ENCODE results near the gene SPAG6. TPM values are rescaled to one million over a fixed set of nuclear protein-coding genes. Genes with fewer than 3 reads are reported as not detected.
"Not testable (repeated sequence)": the region's sequence is repeated elsewhere in the genome, so short reads cannot be mapped to it uniquely, and the experiment has no call there.

Gene SPAG6
- total and polyA plus RNA-seq, 2 of the 8 experiments (the other 6 are each of a cell fraction or from before 2014, with no cell fraction given): 0.14 TPM; not detected in 1

GRCh38 chr10:22396195-22396594 is 50.9 kb downstream of the SPAG6 start:
- H2BK15ac ChIP-seq (ENCODE audit: low read length); H4K91ac ChIP-seq (replicated peaks; ENCODE audit: insufficient read length, low read length); H3K23me2 ChIP-seq (ENCODE audit: low read depth, low read length); H4K5ac ChIP-seq (ENCODE audit: insufficient read length, low read depth, low read length); H3K4ac ChIP-seq (replicated peaks; ENCODE audit: insufficient read length, low read depth, low read length); H3K36me3 ChIP-seq (ENCODE audit: control insufficient read depth in 2 of 4, insufficient read depth in 4 of 4, low read length in 3 of 4); H3K4me2 ChIP-seq (ENCODE audit: insufficient read depth in 1 of 2, low read depth in 2 of 2, low read length in 2 of 2); H3K27ac ChIP-seq (ENCODE audit: low read depth, low read length); H2BK20ac ChIP-seq (ENCODE audit: low read length); H3K9ac ChIP-seq (replicated peaks in 1 of 4; ENCODE audit: extremely low read depth in 1 of 4, low read depth in 3 of 4, low read length in 3 of 4); H2AFZ ChIP-seq (ENCODE audit: low read length); POLR2A ChIA-PET (ENCODE audit: partially characterized antibody); H2BK5ac ChIP-seq (ENCODE audit: low read depth, low read length); H3K4me1 ChIP-seq (replicated peaks in 1 of 4; ENCODE audit: control insufficient read depth in 3 of 4, insufficient read depth in 4 of 4, low read length in 3 of 4); H3K14ac ChIP-seq (ENCODE audit: insufficient read length); H4K20me1 ChIP-seq (replicated peaks in 1 of 2; ENCODE audit: control insufficient read depth in 1 of 2, insufficient read depth in 2 of 2, low read length in 2 of 2); H3K23ac ChIP-seq (ENCODE audit: insufficient read length); H4K8ac ChIP-seq (ENCODE audit: extremely low read depth, insufficient read depth, low read length); DNase-seq (ENCODE audit: low read depth in 1 of 2, low spot score in 2 of 2); H3K27me3 ChIP-seq (replicated peaks in 1 of 4; ENCODE audit: control insufficient read depth in 3 of 4, extremely low read depth in 1 of 4, insufficient read depth in 3 of 4, low read length in 3 of 4); H3K56ac ChIP-seq (replicated peaks; ENCODE audit: insufficient read length, low read depth, low read length); H2AK5ac ChIP-seq (ENCODE audit: low read depth, low read length); H3K4me3 ChIP-seq (ENCODE audit: extremely low read depth in 1 of 4, insufficient read depth in 2 of 4, low read depth in 3 of 4, low read length in 4 of 4); H2BK120ac ChIP-seq (replicated peaks; ENCODE audit: low read depth, low read length); H2BK12ac ChIP-seq (ENCODE audit: low read depth, low read length); H3K9me3 ChIP-seq (ENCODE audit: insufficient read depth in 2 of 2, low read depth in 1 of 2, low read length in 1 of 2); H3K79me2 ChIP-seq (ENCODE audit: control insufficient read depth in 1 of 2, insufficient read depth in 2 of 2, low read length in 2 of 2); H3K79me1 ChIP-seq (ENCODE audit: low read depth, low read length); H3K18ac ChIP-seq (ENCODE audit: extremely low read depth, low read length); CTCF ChIA-PET (ENCODE audit: partially characterized antibody); FAIRE-seq: not testable (repeated sequence)
- 83% methylated on average over 2 of the region's 2 CpGs; no CpG with 5 or more reads in 1 of the 2 experiments for WGBS, 2 experiments (ENCODE audit: extremely low coverage in 1 of 2, insufficient coverage in 1 of 2, insufficient read length in 1 of 2, insufficient replicate concordance in 2 of 2, low coverage in 1 of 2, low lambda C conversion rate in 2 of 2, missing lambda C conversion rate in 1 of 2)

- H3K27ac ChIP-seq (ENCODE audit: low read depth, low read length); H3K23me2 ChIP-seq (ENCODE audit: low read depth, low read length); H3K56ac ChIP-seq (replicated peaks; ENCODE audit: insufficient read length, low read depth, low read length); H2BK20ac ChIP-seq (ENCODE audit: low read length); H2BK5ac ChIP-seq (ENCODE audit: low read depth, low read length); H3K23ac ChIP-seq (ENCODE audit: insufficient read length); H3K27me3 ChIP-seq (replicated peaks in 1 of 4; ENCODE audit: control insufficient read depth in 3 of 4, extremely low read depth in 1 of 4, insufficient read depth in 3 of 4, low read length in 3 of 4); H2BK15ac ChIP-seq (ENCODE audit: low read length); H3K79me1 ChIP-seq (ENCODE audit: low read depth, low read length); FAIRE-seq; H2BK12ac ChIP-seq (ENCODE audit: low read depth, low read length); CTCF ChIA-PET (ENCODE audit: partially characterized antibody); H3K18ac ChIP-seq (ENCODE audit: extremely low read depth, low read length); H4K8ac ChIP-seq (ENCODE audit: extremely low read depth, insufficient read depth, low read length); H3K79me2 ChIP-seq (ENCODE audit: control insufficient read depth in 1 of 2, insufficient read depth in 2 of 2, low read length in 2 of 2); H3K4ac ChIP-seq (replicated peaks; ENCODE audit: insufficient read length, low read depth, low read length); H4K91ac ChIP-seq (replicated peaks; ENCODE audit: insufficient read length, low read length); H3K9ac ChIP-seq (replicated peaks in 1 of 4; ENCODE audit: extremely low read depth in 1 of 4, low read depth in 3 of 4, low read length in 3 of 4); H3K9me3 ChIP-seq (ENCODE audit: insufficient read depth in 2 of 2, low read depth in 1 of 2, low read length in 1 of 2); H3K36me3 ChIP-seq (ENCODE audit: control insufficient read depth in 2 of 4, insufficient read depth in 4 of 4, low read length in 3 of 4); POLR2A ChIA-PET (ENCODE audit: partially characterized antibody); H4K5ac ChIP-seq (ENCODE audit: insufficient read length, low read depth, low read length); DNase-seq (ENCODE audit: low read depth in 1 of 2, low spot score in 2 of 2); H3K14ac ChIP-seq (ENCODE audit: insufficient read length); H2BK120ac ChIP-seq (replicated peaks; ENCODE audit: low read depth, low read length); H3K4me3 ChIP-seq (ENCODE audit: extremely low read depth in 1 of 4, insufficient read depth in 2 of 4, low read depth in 3 of 4, low read length in 4 of 4); H3K4me2 ChIP-seq (ENCODE audit: insufficient read depth in 1 of 2, low read depth in 2 of 2, low read length in 2 of 2); H2AK5ac ChIP-seq (ENCODE audit: low read depth, low read length); H2AFZ ChIP-seq (ENCODE audit: low read length); H3K4me1 ChIP-seq (replicated peaks in 1 of 4; ENCODE audit: control insufficient read depth in 3 of 4, insufficient read depth in 4 of 4, low read length in 3 of 4); H4K20me1 ChIP-seq (replicated peaks in 1 of 2; ENCODE audit: control insufficient read depth in 1 of 2, insufficient read depth in 2 of 2, low read length in 2 of 2): not testable (repeated sequence)
- WGBS, 2 experiments (ENCODE audit: extremely low coverage in 1 of 2, insufficient coverage in 1 of 2, insufficient read length in 1 of 2, insufficient replicate concordance in 2 of 2, low coverage in 1 of 2, low lambda C conversion rate in 2 of 2, missing lambda C conversion rate in 1 of 2): 86% methylated on average over 1 of the region's 5 CpGs; no CpG with 5 or more reads in 1 of the 2 experiments
Observed at GRCh38 chr10:22406916-22407315, 61.6 kb downstream of the SPAG6 start.

Data from H1 (cell line).